Activated naive CD8-positive, alpha-beta T cell treated with anti-CD3 and anti-CD28 coated beads, Interleukin-2, amount 50 U/mL, for 16 hours (primary cell): ENCODE data around the gene HOGA1.

Source experiments
- DNase-seq: peaks from one replicate; pipeline ENCODE4 v3.0.0-alpha.2; 2020; ENCODE audit warnings: low read depth, low spot score

HOGA1 gene

DNA sequence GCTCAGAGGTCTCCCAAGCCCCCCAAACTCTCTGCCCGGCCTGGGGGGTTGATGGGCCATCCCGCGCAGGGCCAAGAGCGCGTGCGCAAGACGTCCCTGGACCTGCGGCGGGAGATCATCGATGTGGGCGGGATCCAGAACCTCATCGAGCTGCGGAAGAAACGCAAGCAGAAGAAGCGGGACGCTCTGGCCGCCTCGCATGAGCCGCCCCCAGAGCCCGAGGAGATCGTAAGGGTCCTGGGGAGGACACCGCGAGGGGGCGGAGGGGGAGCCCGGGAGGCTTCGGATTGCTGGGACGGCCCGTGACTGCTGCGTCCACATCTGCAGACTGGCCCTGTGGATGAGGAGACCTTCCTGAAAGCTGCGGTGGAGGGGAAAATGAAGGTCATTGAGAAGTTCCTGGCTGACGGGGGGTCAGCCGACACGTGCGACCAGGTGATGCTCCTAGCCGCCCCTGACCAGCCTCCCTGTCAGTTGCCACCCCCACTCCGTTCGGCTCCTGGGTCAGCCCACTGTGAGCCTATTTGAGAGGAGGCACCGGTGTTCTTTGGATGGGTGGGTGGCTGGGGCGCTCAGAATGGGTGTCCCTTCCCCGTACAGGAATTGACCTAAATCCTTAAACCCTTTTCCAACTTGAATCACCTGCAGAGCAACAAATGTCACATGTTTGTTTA is 5.9 kb upstream of the HOGA1 start:
- DNase-seq = no peak

DNA sequence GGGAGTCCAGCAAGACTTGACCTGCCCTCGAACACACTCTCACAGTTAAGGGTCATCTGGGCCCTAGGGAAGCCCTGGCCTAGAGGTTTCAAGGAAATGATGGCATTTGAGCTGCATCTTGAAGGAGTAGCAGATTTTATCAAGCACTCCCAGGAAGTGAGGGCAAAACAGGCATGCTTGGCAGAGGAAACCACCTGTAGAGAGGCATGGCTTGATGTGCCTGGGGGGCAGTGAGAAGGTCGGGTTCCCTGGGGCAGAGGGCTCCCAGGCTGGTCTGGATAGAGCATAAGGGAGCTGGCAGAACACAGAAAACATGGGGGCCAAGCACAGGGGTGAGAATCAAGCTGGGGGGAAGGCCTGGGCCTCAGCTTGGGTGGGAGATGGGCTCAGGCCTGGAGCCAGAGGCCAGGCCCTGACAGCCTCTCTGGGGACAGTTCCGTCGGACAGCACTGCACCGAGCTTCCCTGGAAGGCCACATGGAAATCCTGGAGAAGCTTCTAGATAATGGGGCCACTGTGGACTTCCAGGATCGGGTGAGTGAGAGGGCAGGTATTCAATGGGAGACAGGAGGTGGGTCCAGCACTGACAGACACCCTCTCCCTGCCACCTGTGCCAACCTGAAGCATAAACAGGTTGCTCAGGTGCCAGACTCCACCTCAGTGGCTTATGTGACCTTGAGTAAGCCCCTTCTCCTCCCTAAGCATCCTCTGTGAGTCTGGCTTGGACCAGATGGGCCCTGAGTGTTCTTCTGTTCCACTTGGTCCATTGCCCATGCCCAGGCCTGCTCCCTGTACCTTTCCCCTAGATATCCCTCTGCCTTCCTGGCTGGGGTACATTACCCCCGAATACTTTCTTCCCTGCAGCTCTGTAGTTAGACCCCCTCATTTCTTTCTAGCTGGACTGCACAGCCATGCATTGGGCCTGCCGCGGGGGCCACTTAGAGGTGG is 3.5 kb upstream of the HOGA1 start:
- DNase-seq = no peak

DNA sequence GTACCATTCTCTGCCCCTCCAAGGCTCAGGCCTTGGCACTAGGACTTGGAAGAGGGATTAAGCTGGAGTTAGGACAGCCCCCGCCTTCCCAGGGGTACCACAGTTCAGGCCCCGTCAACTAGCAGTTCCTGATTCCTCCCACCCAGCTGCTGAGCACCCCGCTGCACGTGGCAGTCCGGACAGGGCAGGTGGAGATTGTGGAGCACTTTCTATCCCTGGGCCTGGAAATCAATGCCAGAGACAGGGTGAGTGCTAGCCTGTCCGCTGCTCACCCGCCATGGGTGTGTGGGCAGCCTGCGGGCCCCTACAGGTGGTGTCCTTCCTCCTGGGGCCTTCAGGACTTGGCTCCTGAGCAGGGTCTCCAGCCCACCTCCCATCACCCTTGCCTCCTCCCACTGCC is 2.0 kb upstream of the HOGA1 start:
- DNase-seq = no peak

DNA sequence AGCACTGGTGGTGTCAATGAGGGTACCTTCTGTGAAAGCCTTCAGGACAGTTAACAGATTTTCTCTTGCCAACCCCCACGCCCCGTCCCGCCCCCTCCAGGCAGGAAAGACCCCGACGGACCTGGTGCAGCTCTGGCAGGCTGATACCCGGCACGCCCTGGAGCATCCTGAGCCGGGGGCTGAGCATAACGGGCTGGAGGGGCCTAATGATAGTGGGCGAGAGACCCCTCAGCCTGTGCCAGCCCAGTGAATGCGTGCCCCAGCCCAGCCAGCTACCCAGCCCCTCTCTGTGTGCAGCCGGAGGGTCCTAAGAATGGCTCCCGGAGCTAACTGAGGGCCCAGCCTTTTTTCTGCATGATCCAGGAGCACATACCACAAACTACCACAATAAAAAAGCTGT is 713 bp upstream of the HOGA1 start:
- DNase-seq = no peak

DNA sequence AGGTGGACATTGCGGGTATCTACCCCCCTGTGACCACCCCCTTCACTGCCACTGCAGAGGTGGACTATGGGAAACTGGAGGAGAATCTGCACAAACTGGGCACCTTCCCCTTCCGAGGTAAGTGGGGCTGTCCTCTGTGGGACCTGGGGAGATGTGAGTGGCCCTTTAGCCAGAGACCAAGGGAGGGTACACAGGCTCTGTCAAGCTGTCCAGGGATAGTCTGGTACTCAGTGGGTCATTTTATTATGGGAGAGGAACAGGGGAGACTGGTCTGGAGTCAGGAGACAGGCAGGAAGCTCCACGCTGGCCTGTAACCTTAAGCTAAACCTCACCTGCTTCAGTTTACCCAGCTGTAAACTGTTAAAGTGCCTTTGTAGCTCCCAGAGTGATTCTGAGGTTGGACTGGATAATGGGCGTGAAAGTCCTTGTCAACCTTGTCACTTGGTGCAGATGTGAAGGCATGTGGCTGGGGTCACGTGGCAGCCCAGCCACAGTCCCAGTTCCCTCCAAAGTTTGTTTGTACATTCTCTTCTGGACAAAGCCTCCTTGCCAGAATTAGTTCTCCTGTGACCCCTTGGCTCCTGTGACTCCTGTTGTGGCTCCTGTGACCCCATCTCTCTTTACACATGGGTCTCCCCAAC is 729 bp downstream of the HOGA1 start:
- no peak for DNase-seq

DNA sequence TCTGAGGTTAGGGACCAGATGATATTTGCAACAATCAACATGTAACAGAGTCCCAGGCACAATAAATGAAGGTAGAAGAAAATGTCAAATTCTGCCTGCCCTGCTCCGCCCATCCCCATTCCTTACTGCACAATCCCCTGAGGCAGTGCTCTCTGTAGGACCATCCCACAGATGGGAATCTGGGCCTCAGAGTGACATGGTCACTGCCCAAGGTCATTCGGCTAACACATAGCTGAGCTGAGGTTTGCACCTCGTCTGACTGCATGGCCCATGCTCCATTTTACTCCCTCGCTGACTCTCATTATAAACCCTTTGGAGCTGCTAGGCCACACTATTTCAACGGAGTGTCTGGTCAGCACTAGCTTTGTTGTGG is 1.2 kb downstream of the HOGA1 start:
- DNase-seq = no peak

DNA sequence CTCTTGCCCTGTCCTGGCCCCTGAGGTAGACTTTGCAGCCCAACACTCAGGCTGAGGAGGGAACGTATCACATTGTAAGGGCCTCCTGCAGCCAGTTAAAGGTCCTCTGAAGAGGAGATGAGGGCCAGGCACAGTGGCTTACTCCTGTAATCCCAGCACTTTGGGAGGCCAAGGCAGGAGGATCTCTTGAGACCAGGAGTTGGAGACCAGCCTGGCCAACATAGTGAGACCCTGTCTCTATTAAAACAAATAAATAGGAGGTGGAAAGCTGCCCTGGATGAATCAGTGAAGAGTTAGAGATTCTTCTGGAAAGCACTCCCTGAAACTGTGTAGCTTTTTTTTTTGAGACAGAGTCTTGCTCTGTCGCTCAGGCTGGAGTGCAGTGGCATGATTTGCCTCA is 3.0 kb downstream of the HOGA1 start:
- no peak for DNase-seq

DNA sequence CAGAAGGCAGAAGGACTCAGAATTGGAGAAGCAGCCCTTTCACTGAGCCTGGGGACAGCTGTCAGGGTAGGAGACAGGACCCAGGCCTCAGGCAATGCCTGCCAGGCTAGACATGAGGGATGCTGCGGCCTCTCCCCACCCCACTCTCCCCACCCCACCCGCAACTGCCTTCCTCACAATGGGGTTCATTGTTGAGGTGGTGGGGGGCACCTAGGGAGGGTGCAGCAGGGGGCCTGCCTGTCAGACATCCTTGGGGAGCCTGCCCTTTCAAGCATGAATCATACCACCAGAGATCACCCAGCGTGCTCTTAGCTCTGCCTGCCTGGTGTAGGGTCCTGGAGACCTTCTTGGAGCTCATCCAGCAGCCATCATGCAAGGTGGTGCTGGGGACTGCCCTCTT is 5.3 kb downstream of the HOGA1 start, which contains the start of gene C10orf62:
TSS of gene C10orf62 (plus strand) at position 243 of the 400 bp plus-strand sequence. CDS start 177 bp downstream, outside the sequence.
- no peak for DNase-seq

DNA sequence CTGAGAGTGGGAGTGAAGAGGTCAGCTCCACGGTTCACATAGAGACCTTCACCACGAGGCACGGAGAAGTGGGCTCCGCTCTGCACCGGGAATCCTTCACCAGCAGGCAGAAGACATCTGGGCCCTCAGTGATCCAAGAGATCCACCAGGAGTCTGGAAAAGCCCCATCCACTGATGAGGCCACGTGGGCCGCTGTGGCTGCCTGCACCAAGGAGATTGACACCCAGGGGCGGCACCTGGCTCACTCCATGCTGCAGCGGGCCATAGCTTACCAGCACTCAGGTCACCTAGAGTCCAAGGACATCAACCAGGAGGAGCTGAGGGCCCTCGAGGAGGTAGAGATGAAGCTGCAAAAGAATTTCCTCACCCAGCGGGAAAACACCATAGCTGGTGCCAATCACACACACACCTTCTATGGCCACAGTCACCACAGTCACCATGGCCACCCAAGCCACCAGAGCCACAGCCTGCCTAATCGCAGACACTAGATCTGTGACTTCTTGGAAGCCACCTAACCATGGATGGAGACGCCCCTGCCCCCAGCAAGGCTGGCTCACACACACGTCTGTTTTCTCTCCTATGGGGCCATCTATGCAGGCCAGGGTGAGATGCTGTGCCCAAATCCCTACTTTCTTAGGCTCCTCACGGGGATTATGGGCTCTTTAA is 6.0 kb downstream of the HOGA1 start:
- no peak for DNase-seq

DNA sequence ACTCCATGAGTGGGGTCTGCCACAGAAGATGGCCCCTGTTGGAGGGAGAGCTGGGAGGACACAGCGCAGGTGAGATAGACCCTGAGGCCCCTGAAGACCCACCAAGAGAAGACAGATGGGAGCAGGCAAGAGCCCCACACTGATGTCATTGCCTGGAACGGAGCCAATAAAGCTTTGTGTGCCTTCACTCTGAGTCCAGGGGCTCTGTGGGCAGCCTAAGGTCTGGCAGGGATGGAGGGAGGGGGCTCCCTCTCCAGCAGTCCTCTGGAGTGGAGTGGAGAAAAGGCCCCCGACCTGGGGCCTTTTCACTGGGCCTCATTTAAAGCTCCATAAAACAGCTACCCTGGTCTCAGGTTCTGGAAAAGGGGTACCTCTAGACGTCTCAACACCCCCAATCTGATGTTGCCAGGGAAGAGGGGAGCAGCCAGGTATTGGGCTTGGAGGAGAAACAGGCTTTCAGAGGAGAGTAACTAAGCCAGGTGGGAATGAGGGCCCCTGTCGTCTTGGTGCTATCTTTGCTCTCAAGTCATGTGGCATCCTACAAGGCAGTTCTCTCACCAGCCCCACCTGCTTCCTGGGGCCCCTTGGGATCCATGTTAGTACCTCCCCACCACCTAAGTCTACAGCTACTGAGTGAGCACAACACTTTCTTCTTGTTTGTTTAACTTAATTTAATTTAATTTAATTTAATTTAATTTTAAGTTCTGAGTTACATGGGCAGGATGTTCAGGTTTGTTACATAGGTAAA is 6.7 kb downstream of the HOGA1 start:
- DNase-seq = no peak

DNA sequence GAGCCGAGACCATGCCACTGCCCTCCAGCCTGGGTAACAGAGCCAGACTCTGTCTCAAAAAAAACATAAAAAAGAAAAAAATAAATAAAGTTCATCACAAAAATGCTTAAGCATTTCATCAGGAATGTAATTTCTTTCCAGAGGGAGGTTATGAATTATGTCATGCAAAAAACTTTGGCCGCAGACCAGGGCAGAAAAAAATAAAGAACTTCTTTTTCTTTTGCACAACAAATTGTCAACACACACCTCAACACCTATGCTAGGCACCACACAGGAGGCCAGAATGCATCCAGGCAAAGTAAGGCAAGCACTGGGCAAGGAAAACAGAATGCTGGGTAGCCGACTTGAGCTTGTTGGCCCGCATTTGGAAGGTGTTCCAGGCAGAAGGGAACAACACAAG is 9.2 kb downstream of the HOGA1 start:
- no peak for DNase-seq

DNA sequence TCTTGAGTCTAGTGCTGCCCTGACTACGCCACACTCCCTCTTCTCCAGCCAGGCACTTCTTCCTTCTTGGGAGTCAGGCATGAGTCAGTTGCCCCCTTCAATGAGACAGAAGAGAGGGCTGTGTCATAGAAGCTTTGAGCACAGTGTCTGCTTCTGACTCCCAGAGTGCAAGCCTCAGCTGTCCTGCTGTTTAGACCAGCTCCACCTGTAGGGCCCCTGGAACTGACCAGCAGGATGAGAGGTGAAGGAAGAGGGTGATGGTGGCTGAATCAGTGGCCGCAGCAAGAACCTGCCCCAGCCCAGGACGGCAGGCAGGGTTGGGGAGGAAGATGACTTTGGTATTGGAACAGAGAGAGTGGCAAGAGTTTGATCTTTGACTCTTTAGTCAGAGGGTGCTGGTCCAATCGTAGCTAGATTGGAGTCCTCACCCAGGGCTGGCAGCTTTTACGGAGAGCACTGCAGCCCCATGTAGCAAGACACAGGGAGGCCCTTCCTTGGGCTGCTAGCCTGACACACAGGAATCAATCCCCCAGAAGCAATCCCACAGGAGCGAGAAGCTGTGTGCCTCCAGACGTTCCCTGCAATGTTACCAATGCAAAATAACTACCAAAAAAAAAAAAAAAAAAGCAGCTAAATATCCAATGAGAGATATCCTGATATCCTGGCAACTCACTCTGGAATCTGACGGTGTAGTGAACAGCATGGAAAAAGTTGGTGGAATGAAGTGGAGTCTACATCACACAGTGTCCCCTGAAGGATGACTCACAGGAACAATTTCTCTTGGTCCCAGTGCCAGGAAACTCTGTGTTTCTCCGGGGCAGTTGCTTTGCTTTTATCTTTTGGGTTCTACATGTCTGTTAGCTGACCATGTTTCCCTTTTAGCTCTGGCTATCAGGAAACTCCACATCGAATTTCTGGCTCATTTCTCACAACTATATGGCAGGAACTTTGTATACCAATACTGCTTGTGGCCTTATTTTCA is 12.2 kb downstream of the HOGA1 start:
- DNase-seq = no peak

DNA sequence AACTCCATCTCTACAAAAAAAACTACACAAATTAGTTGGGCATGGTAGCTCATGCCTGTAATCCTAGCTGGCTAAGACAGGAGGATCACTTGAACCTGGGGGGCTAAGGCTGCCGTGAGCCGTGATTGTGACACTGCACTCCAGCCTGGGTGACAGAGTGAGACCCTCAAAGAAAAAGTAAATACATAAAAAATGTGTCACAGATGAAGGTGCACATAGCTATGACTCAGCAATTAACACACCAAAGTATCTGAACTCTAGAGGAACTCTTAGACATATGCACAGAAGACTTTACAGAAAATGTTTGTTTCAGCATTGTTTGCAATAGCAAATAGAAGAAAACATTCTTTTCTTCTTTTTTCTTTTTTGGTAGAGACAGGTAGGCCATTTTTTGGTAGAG is 13.6 kb downstream of the HOGA1 start:
- DNase-seq = no peak

DNA sequence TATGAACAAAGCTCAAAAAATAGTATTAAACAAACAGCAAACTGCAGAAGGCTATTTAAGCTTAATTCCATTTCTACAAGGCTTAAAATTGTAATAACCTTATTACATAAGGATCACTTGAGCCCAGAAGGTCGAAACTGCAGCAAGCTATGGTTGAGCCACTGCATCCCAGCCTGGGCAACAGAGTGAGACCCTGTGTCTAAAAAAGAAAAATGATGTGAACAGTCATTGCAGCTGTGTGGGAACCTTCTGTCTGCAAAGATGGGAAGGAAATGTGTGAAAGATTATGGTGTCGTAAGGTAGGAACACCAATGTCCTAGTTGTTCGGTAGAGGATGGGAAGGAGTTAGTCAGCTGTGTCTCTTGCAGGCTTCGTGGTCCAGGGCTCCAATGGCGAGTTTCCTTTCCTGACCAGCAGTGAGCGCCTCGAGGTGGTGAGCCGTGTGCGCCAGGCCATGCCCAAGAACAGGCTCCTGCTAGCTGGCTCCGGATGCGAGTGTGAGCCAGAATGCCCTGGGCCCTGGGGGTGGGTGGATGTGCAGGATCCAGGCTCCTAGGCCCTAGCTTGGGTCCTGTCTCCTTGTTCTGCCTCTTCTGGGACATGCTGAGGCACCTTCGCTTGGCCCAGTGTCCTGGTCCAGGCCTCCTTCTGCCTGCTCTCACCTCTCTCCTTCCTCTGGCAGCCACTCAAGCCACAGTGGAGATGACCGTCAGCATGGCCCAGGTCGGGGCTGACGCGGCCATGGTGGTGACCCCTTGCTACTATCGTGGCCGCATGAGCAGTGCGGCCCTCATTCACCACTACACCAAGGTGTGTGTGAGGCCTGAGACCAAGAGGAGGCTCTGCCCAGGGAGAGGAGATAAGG is 14.4 kb downstream of the HOGA1 start:
- no peak for DNase-seq

DNA sequence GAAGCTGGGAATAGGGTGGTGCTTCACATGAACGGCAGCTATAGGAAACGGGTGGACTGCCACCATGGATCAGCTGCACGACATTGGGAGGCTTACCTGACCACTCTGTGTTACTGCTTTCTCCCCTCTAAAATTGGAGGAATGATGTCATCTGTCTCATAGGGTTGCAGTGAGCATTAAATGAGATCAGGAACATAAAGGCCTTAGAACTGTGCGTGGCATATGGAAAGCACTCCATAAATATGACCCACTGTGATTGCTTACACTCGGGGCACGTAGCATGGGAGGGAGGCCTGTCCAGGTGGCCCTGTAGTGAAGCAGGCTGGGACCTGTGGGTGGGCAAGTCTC is 15.1 kb downstream of the HOGA1 start:
- no peak for DNase-seq

DNA sequence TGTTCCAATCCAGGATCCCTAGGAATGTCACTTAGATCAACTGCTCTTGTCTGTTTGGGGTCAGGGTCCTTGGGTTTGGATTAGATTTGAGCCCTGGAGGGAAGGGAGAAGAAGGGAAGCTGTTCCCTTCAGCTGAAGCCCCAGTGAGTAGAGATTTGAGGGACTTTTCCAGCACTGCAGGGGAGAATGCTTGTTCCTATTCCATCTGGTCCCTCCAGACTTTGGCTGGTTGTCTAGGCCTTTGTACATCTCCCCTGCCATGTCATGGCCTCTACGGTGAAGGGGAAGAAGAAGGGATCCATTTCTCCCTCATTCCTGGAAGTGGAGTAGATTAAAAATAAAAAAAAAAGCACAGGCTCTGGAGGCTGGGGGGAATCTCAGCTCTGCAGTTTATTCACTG is 16.4 kb downstream of the HOGA1 start:
- no peak for DNase-seq

DNA sequence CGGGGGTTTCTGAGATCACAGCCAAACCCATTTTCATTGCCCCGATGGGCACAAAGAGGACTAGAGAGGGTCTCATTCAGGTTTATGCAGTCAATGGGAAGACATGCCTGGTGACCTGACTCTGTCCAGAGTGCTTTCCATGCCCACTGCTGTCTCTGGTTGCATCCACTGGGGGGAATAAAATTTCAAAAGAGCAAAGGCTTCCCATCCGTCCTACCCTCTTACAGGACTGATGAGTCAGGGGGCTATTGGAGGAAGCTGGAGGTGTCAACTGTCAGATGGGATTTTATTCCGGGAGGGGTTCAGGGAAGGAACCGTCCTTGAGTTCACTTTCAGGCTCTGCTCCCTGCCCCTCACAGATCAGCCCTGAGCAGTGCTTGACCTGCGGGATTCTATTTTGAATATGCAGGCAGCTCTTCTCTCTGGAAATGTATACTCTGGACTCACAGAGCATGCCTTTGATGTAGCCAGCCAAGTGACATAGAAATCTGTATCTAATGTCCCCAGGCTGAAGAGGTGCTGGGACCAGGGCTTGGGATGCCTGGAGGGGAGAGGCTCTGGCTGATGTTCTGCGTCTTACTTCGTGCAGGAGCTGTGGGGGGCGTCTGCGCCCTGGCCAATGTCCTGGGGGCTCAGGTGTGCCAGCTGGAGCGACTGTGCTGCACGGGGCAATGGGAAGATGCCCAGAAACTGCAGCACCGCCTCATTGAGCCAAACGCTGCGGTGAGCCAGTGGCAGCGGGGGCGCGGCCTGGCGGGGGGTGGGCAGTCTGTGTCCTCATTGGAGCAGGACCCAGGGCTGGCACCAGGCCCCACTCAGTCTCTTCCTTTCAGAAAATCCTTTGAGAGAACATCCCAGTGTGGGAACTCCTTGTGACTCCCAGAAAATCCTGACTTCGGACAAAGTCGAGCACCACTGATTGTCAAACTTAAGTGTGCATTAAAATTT is 17.4 kb downstream of the HOGA1 start:
- no peak for DNase-seq

DNA sequence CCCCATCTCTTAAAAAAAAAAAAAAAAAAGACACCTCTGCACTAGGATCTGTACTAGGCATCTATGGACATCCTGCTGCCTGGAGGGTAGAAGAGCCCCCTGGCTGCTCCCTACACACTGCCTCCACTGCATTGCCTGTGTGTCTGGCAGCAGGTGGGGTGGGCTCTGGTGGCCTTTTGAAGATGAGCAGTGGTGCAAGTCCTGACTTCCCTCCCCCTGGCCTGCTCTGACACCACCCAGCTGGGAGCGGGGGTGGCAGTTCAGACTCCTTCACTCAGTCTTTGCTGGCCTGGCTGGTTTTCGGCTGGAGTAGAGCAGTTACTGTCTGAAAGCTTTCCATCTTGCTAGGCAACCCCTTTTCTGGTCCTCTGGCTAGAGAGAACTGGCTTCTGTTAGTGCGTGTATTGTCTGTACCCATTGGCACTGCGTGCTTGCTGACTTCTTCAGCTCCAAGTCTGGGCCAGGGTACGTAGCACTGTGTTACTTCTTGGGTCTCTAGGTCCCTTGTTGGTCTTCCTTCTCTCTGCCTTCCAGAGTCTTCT is 23.0 kb downstream of the HOGA1 start:
- no peak for DNase-seq
